Measurements from ENCODE around the gene NUP210.

GRCh38 chr3:13273604-13274105 lies 146.5 kb downstream of the NUP210 start:
- TF ChIP-seq GATA2 (IDR thresholded peaks at IDR 0.05; ENCODE audit: low read depth, low read length) (no peak), GATA3 (IDR thresholded peaks at IDR 0.05; ENCODE audit: low read depth, low read length) (no peak)
